GM20431 (cell line): Measurements from ENCODE around the gene NBPF11.
"Not testable (repeated sequence)": the region's sequence is repeated elsewhere in the genome, so short reads cannot be mapped to it uniquely, and the experiment has no call there.

Experiments used
- in situ Hi-C: fragments of 300-500 bp; cut with MseI, MboI; formaldehyde crosslinking; loops from one replicate; pipeline ENCODE4 v1.15.0; 2020; ENCODE audit warnings: low sequenced_read_pairs; ENCODE audit not compliant: unreplicated experiment

Gene NBPF11

GRCh38 chr1:148150945-148151344, 1.1 kb downstream of the NBPF11 start:
- in situ Hi-C loops = not testable (repeated sequence)

- in situ Hi-C loops = not testable (repeated sequence)
These were observed 2.1 kb downstream of the NBPF11 start for GRCh38 chr1:148150014-148150413.

- in situ Hi-C loops = not testable (repeated sequence)
These were observed 2.8 kb downstream of the NBPF11 start for GRCh38 chr1:148149050-148149815.

DNA sequence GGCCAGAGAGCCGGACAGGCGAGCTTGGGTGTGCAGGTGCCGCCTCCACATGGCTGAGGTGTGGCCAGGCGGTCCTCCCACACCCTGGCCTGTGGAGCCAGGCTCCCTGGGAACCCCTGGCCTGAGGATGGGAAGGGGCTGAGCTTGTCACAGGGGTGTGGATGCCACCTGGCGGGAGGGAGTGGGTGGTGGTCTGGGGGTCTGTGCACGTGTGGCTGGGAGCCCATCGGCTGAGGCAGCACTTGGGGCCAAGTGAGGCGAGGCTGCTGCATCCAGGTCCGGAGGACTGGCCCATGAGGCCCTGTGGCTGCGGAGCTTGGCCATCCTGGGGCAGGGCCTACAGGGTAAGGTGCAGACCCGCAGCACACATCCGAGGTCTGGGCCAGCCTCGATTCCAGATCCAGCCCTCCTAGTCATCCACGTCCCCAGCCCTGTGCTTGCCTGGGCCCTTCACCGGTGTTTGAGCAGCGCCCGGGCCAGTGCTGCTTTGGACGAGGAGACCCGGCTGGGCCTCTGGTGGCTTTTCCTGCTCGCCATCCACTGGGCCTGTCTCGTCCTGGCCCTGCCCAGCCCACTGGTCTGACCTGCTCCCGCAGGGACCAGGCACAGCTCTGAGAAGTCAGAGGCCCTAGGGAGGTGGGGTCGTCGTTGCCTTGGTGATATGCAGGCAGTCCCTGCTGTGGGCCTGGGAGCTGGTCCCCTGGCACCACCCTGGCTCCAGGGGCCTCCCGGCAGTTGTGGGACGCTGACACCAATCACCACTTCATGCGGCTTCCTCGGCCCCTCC, 4.8 kb downstream of the NBPF11 start:
- in situ Hi-C loops = not testable (repeated sequence)

GRCh38 chr1:148146191-148146997, 5.7 kb downstream of the NBPF11 start:
- in situ Hi-C loops = not testable (repeated sequence)

DNA sequence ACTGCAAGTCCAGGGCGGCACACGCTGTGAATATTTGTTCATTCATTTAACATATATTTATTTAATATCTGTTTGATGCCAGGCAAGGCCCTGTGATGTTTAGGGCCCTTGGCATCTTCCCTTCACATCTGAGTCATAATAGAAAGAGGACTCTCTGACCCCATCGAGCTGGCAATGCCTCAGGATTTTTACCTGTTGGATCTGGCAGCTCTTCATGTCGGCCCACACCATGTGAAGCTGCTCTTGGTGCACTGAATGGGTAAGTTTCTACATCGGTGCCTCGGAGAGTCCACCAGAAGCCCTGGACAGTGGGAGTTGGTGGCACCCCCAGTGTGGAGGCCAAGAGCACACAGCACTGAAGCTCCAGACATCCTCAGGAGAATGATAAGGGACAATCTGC, 8.9 kb downstream of the NBPF11 start:
- in situ Hi-C loops = not testable (repeated sequence)

- in situ Hi-C loops = not testable (repeated sequence)
These were observed 10.1 kb downstream of the NBPF11 start for GRCh38 chr1:148141936-148142335.

DNA sequence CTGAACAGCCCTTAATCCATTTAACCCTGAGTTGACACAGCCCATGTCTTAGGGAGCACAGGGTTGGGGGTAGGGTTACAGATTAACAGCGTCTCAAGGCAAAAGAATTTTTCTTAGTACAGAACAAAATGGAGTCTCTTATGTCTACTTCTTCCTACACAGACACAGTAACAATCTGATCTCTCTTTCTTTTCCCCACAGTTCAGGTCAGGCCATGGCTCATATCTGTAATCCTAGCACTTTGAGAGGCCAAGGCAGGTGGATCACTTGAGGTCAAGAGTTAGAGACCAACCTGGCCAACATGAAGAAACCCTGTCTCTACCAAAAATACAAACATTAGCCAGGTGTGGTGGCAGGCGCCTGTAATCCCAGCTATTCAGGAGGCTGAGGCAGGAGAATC, 13.5 kb downstream of the NBPF11 start:
- in situ Hi-C loops = not testable (repeated sequence)

DNA sequence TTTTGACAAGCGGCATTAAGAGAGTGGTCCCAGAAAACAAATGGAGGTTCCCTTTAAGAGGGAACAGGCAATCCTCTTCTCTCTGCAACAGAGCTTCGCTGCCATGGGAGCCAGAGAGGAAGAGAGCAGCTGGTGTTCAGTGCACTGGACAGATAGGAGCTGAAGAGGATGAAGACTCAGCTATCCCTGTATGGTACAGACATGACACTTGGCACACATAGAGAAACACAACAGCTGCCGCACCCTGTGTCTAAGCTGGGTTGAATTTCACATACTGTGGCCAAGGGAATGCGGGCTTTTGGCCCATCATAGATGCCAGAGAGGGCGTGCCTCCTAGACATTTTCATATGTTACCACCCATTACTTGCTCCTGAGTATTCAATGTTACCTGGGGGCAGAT, 29.7 kb downstream of the NBPF11 start:
- in situ Hi-C loops = not testable (repeated sequence)

DNA sequence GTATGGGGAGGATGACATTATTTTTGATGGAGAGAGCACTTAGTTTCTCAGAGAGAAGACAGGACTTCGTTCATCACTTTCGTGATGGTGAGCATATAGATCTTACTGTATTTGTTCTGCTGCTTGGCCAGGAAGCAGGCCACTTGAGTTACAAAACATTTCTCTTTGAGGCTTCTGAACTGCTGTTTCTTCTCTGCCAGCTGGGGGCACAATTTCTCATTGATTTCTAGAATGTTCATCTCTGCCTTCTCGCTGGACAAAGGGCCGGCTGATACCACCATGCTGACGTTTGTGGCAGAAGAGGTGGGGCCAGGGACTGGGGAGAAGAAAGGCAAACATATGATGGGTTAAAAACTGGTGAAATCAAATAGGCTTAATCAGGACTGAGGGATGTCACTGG, 31.7 kb downstream of the NBPF11 start:
- in situ Hi-C loops = not testable (repeated sequence)

- in situ Hi-C loops = not testable (repeated sequence)
These were observed 56.3 kb downstream of the NBPF11 start for GRCh38 chr1:148095732-148096131.

DNA sequence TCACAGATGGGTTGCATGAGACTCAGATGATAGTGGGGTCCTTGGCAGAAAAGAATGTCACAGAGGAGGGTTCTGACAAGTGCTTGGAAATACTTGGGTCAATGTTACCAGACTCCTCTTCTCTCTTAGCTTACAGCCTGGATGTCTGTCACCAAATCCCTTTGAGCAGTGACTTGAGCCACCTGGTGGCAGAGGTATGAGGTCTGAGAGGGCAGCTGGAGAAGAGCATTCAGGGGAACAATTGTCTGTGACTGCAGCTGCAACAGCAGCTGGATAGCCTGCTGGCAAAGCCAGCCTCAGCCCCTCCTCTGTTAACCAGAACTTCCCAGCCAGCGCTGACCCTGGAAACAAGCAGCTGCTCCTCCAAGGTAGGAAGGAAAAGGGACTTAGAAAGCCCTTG, 65.9 kb downstream of the NBPF11 start:
- in situ Hi-C loops = not testable (repeated sequence)

- in situ Hi-C loops = not testable (repeated sequence)
These were observed 70.9 kb downstream of the NBPF11 start for GRCh38 chr1:148081205-148081604.

- in situ Hi-C loops = not testable (repeated sequence)
These were observed 73.2 kb downstream of the NBPF11 start for GRCh38 chr1:148078632-148079519.

DNA sequence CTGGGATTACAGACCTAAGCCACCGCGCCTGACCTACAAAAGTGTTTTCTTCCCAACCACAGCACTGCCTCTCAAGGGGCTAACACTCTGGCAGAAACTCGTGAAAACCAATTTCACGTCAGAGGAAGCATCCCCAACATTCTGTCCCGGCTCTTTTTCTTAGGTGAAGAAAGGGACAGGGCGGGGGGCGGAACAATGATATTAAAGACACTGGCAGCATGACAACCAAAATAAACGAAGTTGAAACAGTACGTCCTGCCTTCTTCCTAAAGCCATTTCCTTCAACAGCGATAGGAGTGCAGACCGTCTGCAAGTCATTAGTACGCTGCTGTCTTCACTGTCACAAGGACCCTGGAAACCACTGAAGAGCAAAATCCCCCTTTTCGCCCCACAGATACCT, 74.0 kb downstream of the NBPF11 start:
- in situ Hi-C loops = not testable (repeated sequence)

GRCh38 chr1:148077458-148077857, 74.6 kb downstream of the NBPF11 start:
- in situ Hi-C loops = not testable (repeated sequence)

DNA sequence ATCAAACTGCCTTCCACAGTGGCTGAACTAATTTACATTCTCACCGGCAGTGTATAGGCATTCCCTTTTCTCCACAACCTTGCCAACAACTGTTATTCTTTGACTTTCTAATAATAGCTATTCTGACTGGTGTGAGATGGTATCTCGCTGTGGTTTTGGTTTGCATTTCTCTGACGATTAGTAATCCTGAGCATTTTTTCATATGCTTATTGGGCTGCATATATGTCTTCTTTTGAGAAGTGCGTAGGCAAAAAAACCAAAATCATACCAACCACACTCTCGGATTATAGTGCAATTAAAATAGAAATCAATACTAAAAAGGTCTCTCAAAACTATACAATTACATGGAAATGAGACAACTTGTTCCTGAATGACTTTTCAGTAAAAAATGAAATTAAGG, 78.7 kb downstream of the NBPF11 start:
- in situ Hi-C loops = not testable (repeated sequence)

DNA sequence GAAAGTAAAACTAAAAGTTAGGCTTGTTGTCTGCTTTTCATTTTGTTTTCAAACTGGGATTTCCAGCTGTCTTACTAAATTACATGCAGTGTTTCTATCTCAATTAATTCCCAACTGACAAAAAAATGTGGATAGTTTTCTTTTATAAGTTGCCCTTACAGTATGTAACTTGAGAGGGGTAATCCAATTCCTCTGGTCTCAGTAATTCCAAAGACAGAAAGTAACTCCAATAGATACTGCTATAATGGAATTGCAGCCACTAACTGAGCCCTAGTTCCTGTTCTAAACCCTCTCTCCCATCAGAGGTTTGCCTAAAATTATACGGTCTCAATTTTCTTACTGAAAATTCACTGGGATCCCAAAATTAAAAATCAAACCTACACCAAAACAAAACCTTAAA, 83.5 kb downstream of the NBPF11 start:
- in situ Hi-C loops = not testable (repeated sequence)

GRCh38 chr1:148068201-148068600, 83.9 kb downstream of the NBPF11 start:
- in situ Hi-C loops = not testable (repeated sequence)

- in situ Hi-C loops = not testable (repeated sequence)
These were observed 91.8 kb downstream of the NBPF11 start for GRCh38 chr1:148060294-148060701.
